Retinal pigment epithelial cell (primary cell): ENCODE data around the gene NOS3.
"Not testable (repeated sequence)": the region's sequence is repeated elsewhere in the genome, so short reads cannot be mapped to it uniquely, and the experiment has no call there.

Experiments
- DNase-seq: peaks from one replicate; pipeline ENCODE4 v3.0.0-alpha.2; 2010; ENCODE audit warnings: low read depth
- H3K4me3 ChIP-seq: 2 replicates; pipeline ENCODE4 v1.5.1; 2011; ENCODE audit warnings: mild to moderate bottlenecking, low read length, control low read depth, moderate library complexity
- TF ChIP-seq, protein P1 (sequence below): conservative IDR thresholded peaks from 2 replicates; pipeline ENCODE4 v1.5.1; 2011; ENCODE audit warnings: low read depth, low read length, control low read depth, inconsistent platforms

Gene NOS3

DNA sequence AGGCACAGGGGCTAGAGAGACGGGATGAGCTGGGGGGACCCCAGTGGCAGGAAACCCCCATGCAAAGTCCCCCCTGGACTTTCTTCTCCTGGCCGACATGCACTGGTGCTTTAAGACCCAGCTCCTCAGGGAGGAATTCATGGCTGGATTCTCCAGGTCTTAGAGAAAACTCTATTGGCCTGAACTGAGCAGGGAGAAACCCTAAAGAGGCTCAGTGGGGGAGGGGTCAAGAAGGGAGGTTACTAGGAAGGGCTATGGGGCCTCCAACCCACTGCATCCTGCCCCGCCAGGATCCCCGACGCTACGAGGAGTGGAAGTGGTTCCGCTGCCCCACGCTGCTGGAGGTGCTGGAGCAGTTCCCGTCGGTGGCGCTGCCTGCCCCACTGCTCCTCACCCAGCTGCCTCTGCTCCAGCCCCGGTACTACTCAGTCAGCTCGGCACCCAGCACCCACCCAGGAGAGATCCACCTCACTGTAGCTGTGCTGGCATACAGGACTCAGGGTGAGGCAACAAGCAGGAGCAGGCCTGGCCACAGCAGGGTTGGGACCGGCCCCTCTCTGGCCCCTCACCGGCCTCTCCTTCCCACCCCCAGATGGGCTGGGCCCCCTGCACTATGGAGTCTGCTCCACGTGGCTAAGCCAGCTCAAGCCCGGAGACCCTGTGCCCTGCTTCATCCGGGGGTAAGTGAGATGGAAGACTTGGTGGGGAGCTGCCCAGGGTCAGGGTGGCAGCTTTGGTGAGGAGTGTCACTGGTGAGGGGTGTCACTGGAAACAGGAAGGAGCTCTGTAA lies 19.7 kb downstream of the NOS3 start:
- peak overlapping the region; percentile 47 for H3K4me3 ChIP-seq
- DNase-seq: no peak
- TF ChIP-seq, protein P1, sequence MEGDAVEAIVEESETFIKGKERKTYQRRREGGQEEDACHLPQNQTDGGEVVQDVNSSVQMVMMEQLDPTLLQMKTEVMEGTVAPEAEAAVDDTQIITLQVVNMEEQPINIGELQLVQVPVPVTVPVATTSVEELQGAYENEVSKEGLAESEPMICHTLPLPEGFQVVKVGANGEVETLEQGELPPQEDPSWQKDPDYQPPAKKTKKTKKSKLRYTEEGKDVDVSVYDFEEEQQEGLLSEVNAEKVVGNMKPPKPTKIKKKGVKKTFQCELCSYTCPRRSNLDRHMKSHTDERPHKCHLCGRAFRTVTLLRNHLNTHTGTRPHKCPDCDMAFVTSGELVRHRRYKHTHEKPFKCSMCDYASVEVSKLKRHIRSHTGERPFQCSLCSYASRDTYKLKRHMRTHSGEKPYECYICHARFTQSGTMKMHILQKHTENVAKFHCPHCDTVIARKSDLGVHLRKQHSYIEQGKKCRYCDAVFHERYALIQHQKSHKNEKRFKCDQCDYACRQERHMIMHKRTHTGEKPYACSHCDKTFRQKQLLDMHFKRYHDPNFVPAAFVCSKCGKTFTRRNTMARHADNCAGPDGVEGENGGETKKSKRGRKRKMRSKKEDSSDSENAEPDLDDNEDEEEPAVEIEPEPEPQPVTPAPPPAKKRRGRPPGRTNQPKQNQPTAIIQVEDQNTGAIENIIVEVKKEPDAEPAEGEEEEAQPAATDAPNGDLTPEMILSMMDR: no peak

DNA sequence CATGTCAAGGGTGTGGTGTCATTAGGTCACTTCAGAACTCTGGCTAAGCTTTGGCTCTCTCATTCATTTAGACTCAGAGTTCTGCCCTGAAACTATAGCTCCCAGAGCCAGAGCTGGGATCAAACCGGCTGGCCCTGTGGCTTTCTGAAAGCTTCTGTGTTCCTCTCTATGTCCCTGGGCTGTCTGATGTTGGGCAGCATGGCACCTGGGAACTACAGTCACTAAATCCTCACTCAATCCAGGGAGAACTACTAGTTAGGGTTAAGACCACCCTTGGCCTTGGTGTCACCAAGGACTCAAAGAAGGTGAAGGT lies 20.2 kb downstream of the NOS3 start:
- DNase-seq: no peak
- peak overlapping the region; percentile 47 for H3K4me3 ChIP-seq

DNA sequence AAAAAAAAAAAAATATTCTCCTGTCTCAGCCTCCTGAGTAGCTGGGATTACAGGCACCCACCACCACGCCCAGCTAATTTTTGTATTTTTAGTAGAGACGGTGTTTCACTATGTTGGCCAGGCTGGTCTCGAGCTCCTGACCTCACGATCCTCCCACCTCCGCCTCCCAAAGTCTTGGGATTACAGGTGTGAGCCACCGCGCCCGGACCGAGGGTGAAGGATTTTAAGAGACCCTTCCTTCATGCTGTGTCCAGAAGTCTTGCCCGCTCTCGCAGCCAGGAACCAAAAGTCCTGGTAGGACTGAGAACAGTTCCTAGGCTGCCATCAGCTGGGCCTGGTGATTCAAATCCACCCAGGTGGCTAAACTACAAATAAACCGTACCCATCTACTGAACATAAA lies 20.8 kb downstream of the NOS3 start:
- not testable (repeated sequence) for H3K4me3 ChIP-seq, DNase-seq

More for the DNA sequence above, 20.2 kb downstream of the NOS3 start:
- TF ChIP-seq, protein P1: no peak

DNA sequence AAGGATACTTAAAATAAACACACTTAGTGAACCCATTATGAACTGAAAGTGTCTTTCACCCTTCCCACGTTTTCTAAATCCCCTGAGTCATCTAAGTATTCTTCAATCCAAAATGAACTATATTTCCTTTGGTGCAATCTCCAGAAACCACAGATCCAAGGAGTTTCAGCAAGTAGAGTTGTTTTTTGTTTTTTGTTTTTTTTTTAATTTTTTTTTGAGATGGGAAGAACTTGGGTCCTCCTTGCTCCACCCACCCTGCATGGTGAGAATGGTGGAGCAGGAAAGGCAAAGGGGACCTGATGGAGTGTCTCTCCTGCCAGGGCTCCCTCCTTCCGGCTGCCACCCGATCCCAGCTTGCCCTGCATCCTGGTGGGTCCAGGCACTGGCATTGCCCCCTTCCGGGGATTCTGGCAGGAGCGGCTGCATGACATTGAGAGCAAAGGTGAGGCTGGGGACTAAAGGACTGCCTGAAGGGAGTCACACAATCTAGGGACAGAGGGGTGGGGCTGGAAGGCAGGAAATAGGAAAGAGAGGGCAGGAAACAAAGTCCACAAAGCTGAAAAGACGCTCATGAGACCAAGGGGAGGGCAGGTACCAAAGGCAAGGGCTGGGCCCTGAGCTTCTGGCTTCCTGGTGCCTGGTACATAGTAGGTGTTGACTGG lies 21.3 kb downstream of the NOS3 start:
- TF ChIP-seq, protein P1: no peak
- DNase-seq: no peak

DNA sequence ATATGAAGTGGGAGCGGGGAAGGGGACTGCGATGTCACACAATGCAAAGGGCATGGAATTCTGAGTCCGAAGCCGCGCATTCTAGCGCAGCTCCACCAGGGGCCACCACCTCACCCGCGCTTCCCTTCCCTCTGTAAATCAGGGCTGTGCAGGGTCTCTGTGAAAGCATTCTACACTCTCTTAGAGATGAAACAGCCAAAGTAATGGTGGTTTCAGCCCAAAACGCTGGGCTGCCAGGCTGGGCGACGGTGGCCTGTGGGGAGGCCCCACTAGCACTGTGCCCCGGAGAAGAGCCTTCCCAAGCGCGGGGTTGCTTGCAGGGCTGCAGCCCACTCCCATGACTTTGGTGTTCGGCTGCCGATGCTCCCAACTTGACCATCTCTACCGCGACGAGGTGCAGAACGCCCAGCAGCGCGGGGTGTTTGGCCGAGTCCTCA lies 22.1 kb downstream of the NOS3 start:
- DNase-seq: no peak
- TF ChIP-seq, protein P1: peak; percentile 83
- H3K4me3 ChIP-seq: peak overlapping the region; percentile 4

More for the DNA sequence above, 21.3 kb downstream of the NOS3 start:
- H3K4me3 ChIP-seq: no peak overlapping the region

DNA sequence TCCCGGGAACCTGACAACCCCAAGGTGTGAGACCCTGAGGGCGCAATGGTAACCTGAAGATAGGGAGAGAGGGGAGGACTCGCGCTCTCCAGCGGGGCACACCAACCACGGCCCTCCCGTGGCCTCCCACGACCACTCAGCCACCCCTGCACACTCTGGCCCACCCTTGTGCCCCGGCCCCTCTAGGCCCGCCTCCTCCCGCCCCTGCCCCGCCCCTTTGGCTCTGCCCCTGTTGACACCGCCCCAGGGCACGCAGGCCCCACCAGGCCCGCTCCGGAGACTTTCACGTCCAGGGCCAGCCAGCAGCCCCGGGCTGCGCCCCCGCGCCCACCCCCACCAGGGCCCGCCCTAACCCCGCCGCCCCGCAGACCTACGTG lies 22.5 kb downstream of the NOS3 start:
- H3K4me3 ChIP-seq: no peak overlapping the region
- no peak for DNase-seq
- TF ChIP-seq, protein P1: no peak

DNA sequence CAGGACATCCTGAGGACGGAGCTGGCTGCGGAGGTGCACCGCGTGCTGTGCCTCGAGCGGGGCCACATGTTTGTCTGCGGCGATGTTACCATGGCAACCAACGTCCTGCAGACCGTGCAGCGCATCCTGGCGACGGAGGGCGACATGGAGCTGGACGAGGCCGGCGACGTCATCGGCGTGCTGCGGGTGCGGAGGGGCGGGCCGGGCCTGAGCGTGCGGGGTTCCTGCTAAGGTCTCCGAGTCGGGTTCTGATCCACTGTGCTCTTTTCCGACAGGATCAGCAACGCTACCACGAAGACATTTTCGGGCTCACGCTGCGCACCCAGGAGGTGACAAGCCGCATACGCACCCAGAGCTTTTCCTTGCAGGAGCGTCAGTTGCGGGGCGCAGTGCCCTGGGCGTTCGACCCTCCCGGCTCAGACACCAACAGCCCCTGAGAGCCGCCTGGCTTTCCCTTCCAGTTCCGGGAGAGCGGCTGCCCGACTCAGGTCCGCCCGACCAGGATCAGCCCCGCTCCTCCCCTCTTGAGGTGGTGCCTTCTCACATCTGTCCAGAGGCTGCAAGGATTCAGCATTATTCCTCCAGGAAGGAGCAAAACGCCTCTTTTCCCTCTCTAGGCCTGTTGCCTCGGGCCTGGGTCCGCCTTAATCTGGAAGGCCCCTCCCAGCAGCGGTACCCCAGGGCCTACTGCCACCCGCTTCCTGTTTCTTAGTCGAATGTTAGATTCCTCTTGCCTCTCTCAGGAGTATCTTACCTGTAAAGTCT lies 23.1 kb downstream of the NOS3 start:
- no peak for DNase-seq
- H3K4me3 ChIP-seq: no peak overlapping the region
- TF ChIP-seq, protein P1: no peak
